GM18498 (cell line): ENCODE results near the gene GOLGA8K.
"Not testable (repeated sequence)": the region's sequence is repeated elsewhere in the genome, so short reads cannot be mapped to it uniquely, and the experiment has no call there.

ENCODE experiments used
- ATAC-seq: cut with Tn5 transposase; IDR thresholded peaks from one replicate; pipeline ENCODE4 v1.9.1; 2021; ENCODE audit warnings: mild to moderate bottlenecking, moderate library complexity; ENCODE audit not compliant: unreplicated experiment

GOLGA8K gene

GRCh38 chr15:32403192-32403591 lies at the start of gene GOLGA8K:
Gene GOLGA8K, minus strand, starts transcription at chr15:32403292. Its CDS starts 98 bp downstream, at chr15:32403194.
- ATAC-seq = not testable (repeated sequence)

- ATAC-seq = not testable (repeated sequence)
Measured at GRCh38 chr15:32440445-32440977, 37.4 kb upstream of the GOLGA8K start.

- ATAC-seq = not testable (repeated sequence)
Measured at GRCh38 chr15:32434102-32434963, 31.2 kb upstream of the GOLGA8K start.

- not testable (repeated sequence) for ATAC-seq
Measured at GRCh38 chr15:32427635-32428034, 24.5 kb upstream of the GOLGA8K start.

GRCh38 chr15:32426511-32426910 lies 23.4 kb upstream of the GOLGA8K start:
- not testable (repeated sequence) for ATAC-seq

- ATAC-seq = not testable (repeated sequence)
Measured at GRCh38 chr15:32407903-32408302, 4.8 kb upstream of the GOLGA8K start.

GRCh38 chr15:32396522-32396921 lies 6.6 kb downstream of the GOLGA8K start:
- not testable (repeated sequence) for ATAC-seq

GRCh38 chr15:32394745-32395144 lies 8.3 kb downstream of the GOLGA8K start:
- ATAC-seq = not testable (repeated sequence)

GRCh38 chr15:32388050-32388648 lies 14.9 kb downstream of the GOLGA8K start:
- not testable (repeated sequence) for ATAC-seq

GRCh38 chr15:32385823-32386495 lies 17.1 kb downstream of the GOLGA8K start:
- not testable (repeated sequence) for ATAC-seq

- ATAC-seq = not testable (repeated sequence)
Measured at GRCh38 chr15:32374185-32374584, 28.9 kb downstream of the GOLGA8K start.

GRCh38 chr15:32373707-32374106 lies 29.4 kb downstream of the GOLGA8K start:
- ATAC-seq = not testable (repeated sequence)

GRCh38 chr15:32372075-32372474 lies 31.0 kb downstream of the GOLGA8K start:
- not testable (repeated sequence) for ATAC-seq

GRCh38 chr15:32370526-32370925 lies 32.6 kb downstream of the GOLGA8K start:
- not testable (repeated sequence) for ATAC-seq

GRCh38 chr15:32370064-32370463 lies 33.0 kb downstream of the GOLGA8K start:
- not testable (repeated sequence) for ATAC-seq

GRCh38 chr15:32366492-32366891 lies 36.6 kb downstream of the GOLGA8K start:
- ATAC-seq = not testable (repeated sequence)

- not testable (repeated sequence) for ATAC-seq
Measured at GRCh38 chr15:32365955-32366354, 37.1 kb downstream of the GOLGA8K start.

- ATAC-seq = not testable (repeated sequence)
Measured at GRCh38 chr15:32364944-32365343, 38.1 kb downstream of the GOLGA8K start.

- not testable (repeated sequence) for ATAC-seq
Measured at GRCh38 chr15:32363449-32363848, 39.6 kb downstream of the GOLGA8K start.

- not testable (repeated sequence) for ATAC-seq
Measured at GRCh38 chr15:32361662-32362061, 41.4 kb downstream of the GOLGA8K start.

GRCh38 chr15:32358462-32358861 lies 44.6 kb downstream of the GOLGA8K start:
- not testable (repeated sequence) for ATAC-seq
